GM18870 (cell line): ENCODE data around the gene DOCK8.
"Not testable (repeated sequence)": the region's sequence is repeated elsewhere in the genome, so short reads cannot be mapped to it uniquely, and the experiment has no call there.

Source experiments
- ATAC-seq: cut with Tn5 transposase; IDR thresholded peaks from one replicate; pipeline ENCODE4 v1.9.1; 2021; ENCODE audit warnings: moderate library complexity; ENCODE audit not compliant: unreplicated experiment

The DOCK8 gene

GRCh38 chr9:214648-215493, at the start of gene DOCK8:
DOCK8 (plus strand) TSS chr9:214865; CDS start chr9:214977, 112 bp downstream.
- no peak for ATAC-seq

DNA sequence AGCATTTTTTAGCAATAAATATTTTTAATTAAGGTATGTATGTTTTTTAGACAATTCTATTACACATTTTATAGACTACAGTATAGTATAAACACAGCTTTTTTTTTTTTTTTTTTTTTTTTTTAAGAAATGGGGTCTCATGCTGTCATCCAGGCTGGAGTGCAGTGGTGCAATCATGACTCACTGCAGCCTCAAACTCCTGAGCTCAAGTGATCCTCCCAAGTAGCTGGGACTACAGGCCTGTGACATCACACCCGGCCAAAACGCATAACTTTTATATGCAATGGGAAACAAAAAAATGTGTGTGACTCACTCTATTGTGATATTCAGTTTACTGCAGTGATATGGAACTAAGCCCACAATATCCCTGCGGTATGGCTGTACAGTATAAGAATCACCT, 44.9 kb upstream of the DOCK8 start:
- not testable (repeated sequence) for ATAC-seq

DNA sequence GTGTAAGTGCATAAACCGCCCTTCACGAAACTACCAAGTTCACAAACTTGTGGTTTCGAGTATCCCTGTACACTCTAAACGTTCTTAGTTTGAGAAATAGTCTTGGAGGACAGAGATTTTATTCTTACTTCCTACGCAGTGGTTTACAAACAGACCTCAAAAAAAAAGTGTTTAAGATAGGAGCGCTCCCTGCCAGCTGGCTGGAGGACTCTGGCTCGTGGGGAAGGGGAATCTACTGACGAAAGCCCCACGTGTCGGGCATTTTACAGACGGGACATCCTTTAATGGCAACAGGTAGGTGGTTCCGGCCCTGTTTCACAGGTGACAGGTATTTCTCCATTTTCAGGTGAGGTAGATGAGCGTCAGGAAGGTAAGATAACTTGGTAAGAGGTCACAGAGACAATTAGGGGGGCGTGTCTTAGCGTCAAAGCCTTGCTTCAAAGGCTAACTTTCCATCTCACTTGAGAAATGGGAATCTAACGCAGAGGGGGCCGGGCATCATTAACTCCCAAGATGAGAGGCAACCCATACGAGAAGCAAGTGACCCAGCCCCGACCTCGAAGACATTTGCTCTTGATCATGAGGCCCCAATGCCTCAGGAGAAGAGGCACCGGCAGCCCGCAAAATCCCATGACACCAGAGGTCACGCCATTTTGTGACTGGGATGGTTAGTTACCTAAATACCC, 36.4 kb upstream of the DOCK8 start:
- not testable (repeated sequence) for ATAC-seq

DNA sequence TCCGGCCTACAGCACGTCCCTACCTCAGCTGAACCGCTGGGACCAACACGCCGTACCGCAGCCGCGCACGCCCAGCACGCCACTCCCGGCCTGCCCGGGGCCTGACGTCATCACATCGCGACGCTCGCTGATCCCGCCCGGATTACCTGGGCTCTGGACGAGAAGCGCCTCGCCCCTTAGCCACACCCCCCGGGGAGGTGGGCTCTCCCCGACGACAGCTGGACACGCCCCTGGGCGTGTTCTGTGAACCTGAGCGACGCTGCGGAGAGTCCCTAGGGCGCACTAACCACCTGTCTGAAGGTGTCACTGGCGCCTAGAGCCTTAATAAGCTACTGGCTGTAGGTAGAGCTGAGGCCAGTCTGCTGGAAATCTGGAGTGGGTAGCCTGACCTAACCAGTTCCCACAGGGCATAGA, 35.7 kb upstream of the DOCK8 start, which contains the start of gene ZNG1A:
ZNG1A (minus strand) TSS at position 87 of the 414 bp plus-strand sequence. CDS start 87 bp downstream, outside the sequence.
- not testable (repeated sequence) for ATAC-seq

GRCh38 chr9:199601-200000, 15.1 kb upstream of the DOCK8 start:
- not testable (repeated sequence) for ATAC-seq

- ATAC-seq, result no peak
These were observed 8.2 kb upstream of the DOCK8 start for GRCh38 chr9:206481-206880.

GRCh38 chr9:209143-209758, 5.4 kb upstream of the DOCK8 start:
- no peak for ATAC-seq

DNA sequence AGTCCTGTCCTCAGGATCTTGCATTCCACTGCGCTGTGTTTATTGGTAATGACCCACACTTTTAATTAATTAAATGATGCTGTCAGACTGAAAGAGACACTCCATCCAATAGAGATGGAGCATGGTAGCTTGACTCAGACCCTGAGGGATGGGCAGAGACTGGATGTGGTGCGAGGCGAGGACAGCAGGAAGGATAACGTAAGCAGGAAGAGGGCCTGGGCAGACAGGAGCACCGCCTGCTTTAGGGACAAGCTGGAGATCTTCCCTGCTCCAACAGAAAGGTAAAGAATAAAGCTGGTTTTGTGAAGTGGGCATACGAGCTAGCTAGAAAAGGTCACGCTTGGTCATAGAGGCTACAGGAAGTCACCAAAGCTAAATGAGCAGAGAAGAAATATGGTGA, 3.6 kb upstream of the DOCK8 start:
- ATAC-seq, result no peak

DNA sequence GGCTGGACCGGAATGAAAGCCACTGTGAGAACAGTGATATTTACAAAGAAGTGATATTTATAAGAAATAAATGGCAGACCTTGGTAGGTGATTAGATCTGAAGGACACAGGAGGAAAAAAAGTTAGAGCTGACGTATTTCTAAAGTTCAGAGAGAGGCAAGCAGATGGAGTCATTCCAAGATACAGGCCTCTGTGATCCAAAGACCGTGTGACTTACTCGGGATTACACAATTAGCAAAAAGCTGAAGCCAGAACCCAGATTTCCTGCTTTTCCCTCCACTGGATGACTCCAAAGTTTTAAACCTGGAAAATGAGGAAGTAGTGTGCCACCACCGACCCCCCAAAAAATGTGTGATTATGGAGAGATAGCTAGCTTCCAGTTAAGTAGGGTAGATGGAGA, 3.1 kb upstream of the DOCK8 start:
- no peak for ATAC-seq

DNA sequence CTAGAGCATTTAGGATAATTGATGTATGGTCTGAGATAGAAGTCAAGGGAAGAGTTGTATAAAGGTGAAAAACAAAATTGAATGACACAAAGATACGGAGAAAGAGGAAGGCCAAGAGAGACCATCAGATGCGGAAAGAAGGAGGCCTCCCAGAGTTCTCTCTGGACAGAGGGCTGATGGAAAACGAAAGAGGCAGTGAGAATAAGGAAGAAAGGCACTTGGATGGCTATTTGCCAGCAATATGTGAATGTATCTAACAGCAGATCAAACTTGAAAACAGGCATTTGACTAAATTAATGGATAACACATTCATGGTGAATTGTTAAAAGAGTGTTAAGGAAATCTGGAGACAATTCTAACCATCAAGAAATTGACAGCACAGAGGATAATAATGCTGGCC, 2.4 kb upstream of the DOCK8 start:
- no peak for ATAC-seq

DNA sequence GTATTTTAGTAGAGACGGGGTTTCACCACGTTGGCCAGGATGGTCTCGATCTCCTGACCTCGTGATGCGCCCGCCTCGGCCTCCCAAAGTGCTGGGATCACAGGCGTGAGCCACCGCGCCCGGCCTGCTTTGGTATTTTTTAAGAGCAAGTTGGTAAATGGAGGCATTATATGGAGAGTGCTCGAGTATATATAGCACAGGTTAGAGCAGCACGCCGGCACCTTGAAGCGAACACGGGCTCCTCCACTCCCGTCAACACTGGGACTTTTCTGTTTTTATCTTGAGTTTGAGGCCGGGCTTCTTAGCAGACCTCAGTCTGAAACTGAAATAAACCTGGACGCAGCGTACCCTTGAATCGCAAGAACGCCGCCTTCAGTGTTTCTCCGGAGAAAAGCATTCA, 764 bp upstream of the DOCK8 start:
- ATAC-seq, result not testable (repeated sequence)

DNA sequence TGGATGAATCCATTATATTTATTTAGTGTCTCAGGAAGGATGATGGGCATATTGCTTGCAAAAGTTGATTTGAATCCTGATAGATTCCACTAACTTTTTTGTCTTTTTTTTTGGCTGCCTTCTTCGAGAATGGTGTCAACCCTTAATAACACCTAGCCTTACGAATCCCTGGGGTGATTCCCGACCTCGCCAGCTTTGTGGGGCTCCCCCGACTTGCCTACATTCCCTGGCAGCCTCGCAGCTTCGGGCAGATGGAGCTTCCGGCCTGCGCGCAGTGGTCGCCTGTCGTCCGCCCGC, 366 bp upstream of the DOCK8 start:
- ATAC-seq, result no peak

DNA sequence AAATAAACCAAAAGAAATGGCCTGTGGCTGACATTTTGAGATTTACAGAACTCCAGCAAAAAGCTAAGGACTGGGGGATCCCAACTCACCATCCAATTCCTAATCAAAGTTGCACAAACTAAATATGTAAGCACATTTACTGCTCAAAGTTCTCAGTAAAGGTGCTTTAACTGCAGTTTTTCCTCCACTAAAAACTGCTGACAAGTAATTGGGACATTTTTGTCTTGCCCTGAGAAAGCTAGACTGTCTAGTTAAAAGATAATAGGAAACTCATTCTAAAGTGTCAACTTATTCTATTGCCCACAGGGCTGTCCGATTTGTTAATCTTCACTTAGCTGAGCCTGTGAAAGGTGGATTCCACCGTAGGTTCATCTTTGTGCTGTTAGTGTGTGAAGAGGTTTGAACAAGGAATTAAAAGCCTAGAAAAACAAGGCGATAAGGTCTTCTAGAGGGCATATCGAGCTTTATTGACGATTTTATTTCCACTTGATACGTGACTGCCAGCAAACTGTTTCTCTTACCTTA, 1.0 kb downstream of the DOCK8 start:
- ATAC-seq, result no peak

DNA sequence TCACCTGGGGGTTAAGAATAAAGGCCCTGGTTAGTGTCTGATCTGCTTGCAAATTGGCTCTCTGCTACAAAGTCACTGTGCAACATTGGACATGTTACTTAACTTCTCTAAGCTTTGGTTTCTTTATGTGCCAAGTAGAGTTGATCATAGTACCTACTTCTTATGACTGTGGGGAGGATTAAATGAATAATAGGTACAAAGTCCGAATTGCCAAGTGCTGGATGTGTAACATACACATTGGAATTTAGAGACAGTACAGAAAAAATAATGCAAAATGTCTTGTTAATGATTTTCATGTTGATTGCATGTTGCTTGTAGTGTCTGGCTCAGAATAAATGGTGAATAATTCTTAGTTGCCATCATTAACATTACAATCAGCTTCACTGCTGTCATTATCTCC, 2.2 kb downstream of the DOCK8 start:
- ATAC-seq, result no peak

- ATAC-seq, result no peak
These were observed 3.3 kb downstream of the DOCK8 start for GRCh38 chr9:217950-218349.

GRCh38 chr9:219036-219435, 4.4 kb downstream of the DOCK8 start:
- ATAC-seq, result not testable (repeated sequence)

DNA sequence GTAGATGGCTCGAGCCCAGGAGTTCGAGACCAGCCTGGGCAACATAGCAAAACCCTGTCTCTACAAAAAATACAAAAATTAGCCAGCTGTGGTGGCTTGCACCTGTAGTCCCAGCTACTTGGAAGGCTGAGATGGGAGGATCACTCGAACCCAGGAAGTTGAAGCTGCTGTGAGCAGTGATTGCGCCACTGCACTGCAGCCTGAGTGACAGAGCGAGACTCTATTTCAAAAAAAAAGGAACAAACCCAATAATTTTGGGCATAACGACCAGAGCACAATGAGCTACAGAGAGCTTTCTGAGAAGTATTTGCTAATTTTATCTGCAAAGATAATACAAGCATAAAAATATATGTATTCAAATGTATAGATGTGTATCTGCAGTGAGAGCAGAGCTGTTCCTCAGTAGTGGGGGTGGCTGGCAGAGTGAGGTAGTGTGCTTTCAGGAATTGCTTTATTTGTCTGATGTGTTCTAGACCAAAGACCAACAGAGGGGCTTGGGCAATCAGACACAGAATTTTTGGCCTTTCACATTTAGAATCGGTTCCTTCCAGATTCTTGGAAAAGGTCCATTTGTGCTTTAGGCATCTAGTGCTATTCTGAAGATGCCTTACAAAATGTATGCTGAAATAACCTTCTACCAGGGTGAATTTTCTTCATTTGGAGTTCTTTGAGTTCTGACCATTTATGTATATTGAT, 5.2 kb downstream of the DOCK8 start:
- no peak for ATAC-seq

DNA sequence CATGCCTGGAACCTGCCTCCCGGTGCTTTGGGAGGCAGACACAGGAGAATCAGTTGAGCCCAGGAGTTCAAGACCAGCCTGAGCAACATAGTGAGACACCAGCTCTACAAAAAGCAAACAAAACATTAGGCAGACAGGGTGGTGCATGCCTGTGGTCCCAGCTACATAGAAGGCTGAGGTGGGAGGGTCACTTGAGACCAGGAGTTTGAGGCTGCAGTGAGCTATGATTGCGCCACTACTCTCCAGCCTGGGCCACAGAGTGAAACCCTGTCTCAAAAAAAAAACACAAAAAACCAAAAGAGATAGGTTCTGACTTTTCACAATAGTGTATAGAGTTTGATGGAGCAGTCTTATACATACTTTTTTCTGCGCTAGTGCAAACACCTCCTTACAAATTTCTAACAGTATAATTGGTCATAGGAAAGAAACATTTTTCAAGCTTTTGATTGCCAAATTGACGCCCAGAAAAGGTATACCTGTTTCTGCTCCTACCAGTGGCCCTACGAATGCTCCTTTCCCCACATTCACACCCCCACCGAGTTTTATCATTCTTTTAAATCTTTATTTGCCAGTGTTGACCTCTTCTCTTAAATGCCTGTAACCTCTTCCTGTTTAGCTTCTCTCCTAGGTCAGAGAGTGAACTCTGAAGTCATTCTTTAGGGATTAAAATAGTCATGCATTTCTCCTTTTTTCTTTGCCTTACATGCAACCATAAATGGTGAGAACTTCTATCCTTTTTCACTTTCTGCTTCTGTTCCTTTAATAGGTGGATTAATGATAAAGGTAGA, 7.5 kb downstream of the DOCK8 start:
- no peak for ATAC-seq

DNA sequence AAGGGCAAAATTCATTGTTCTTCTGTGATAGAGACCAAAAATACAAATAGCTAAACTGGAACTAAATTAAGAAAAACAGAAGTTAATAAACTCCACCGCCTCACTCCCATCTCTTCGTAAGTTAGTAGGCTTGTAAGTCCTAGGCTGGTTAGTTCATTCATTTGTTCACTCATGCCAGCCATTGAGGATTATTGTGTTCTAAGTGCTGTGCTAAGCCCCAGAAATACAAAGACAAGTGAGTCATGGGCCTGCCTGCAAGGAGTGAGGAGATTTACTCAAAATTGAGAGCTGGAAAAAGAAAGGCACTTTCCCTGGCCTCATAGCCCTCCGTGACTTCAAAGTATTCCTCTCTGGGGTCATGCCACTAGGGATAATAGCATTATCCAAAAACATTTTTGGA, 8.5 kb downstream of the DOCK8 start:
- no peak for ATAC-seq

DNA sequence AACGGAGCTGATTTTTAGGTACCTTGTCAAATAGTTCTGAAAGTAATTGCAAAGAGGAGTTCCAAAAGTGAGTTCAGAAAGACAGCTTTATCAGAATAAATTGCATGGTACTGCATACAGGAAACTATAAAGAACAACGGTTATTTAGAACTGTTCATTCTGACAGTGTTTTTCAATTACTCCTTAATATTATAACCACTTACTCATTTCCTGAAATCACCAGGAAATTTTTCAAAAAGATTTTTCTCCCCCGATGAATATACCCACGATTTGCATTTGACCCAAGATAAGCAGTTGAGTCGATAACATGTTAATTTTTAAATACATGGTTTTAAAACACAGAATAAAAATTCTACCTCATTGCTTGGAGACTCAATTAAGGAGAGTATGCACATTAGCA, 9.4 kb downstream of the DOCK8 start:
- ATAC-seq, result no peak
